Calu3 (cell line): ENCODE data around the gene DLGAP4. TPM values are rescaled to one million over a fixed set of nuclear protein-coding genes. Genes with fewer than 3 reads are reported as not detected.

ENCODE experiments used
- BruUV-seq: library from RNA; stranded (reverse); fragments of 400-500 nt; replicated peaks from 2 replicates; lab custom pipeline; 2021; lab: Mats Ljungman, UMichigan
- CTCF ChIA-PET: fragments of 300-600 bp; sonication (Branson Sonifier 250); formaldehyde crosslinking; loops from one replicate; lab custom pipeline; 2022; ENCODE audit warnings: antibody characterized with exemption; lab: Charles Lee
- DNase-seq: peaks from one replicate; pipeline ENCODE4 v3.0.0; 2022
- H3K27ac Mint-ChIP-seq: one replicate; pipeline ENCODE4 v1.8.0; 2022; ENCODE audit warnings: mixed read lengths; ENCODE audit not compliant: unreplicated experiment
- H3K27me3 Mint-ChIP-seq: one replicate; pipeline ENCODE4 v1.8.0; 2022; ENCODE audit warnings: mixed read lengths; ENCODE audit not compliant: unreplicated experiment
- H3K36me3 Mint-ChIP-seq: one replicate; pipeline ENCODE4 v1.8.0; 2022; ENCODE audit warnings: mild to moderate bottlenecking, moderate library complexity, mixed read lengths; ENCODE audit not compliant: insufficient read depth, unreplicated experiment
- H3K4me1 Mint-ChIP-seq: one replicate; pipeline ENCODE4 v1.8.0; 2022; ENCODE audit warnings: mild to moderate bottlenecking, low read depth, mixed read lengths; ENCODE audit not compliant: unreplicated experiment
- H3K4me3 Mint-ChIP-seq: one replicate; pipeline ENCODE4 v1.8.0; 2022; ENCODE audit warnings: mild to moderate bottlenecking, low read depth, moderate library complexity, mixed read lengths; ENCODE audit not compliant: unreplicated experiment
- H3K9me3 Mint-ChIP-seq: one replicate; pipeline ENCODE4 v1.8.0; 2022; ENCODE audit warnings: low read depth, mixed read lengths; ENCODE audit not compliant: unreplicated experiment
- intact Hi-C: fragments of 100-400 bp; cut with micrococcal nuclease; formaldehyde crosslinking; loops from one replicate; pipeline ENCODE4 v1.10.0; 2022; ENCODE audit not compliant: unreplicated experiment
- total RNA-seq: library from RNA; stranded (reverse); gene quantifications from 2 replicates; pipeline ENCODE4 v1.2.3, GENCODE V29; 2022
- TF ChIP-seq, protein P1 (sequence below): fragments of 200-600 bp; IDR thresholded peaks from one replicate; pipeline ENCODE4 v1.8.0; 2022; ENCODE audit warnings: antibody characterized with exemption; ENCODE audit not compliant: unreplicated experiment

DLGAP4 gene
- total RNA-seq, 1 experiment from 2014 or later, result 66.4 TPM

DNA sequence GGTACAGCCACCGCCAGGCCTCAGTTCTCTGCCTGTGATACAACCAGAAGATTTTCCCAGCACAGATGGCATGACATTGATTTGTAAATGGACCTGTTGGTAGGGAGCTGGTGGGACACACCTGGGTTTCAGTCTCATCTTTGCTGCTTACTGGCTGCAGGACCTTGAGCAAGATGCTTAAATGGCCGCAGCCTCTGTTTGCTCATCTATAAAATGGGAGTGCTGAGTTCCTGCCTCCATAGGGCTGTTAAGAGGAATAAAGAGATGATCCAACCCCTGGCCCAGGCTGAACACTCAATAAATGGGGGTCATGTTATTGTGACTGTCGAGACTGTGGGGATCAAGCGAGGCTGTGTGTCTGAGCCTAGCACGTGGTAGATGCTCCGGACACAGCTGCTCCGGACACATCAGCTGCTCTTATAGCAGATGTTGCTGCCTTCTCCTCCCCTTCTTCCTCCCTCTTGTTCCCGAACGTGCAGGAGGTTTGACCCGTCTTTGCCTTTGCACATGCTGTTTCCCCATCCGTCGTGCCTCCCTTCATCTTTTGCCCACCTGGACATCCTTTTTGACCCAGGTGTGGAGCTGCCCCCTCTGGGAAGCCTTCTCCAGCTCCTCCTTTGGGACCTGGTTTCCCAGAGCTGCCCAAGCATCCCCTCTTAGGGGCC lies 29.2 kb downstream of the DLGAP4 start:
- BruUV-seq, result no TSS peak
- TF ChIP-seq, protein P1, sequence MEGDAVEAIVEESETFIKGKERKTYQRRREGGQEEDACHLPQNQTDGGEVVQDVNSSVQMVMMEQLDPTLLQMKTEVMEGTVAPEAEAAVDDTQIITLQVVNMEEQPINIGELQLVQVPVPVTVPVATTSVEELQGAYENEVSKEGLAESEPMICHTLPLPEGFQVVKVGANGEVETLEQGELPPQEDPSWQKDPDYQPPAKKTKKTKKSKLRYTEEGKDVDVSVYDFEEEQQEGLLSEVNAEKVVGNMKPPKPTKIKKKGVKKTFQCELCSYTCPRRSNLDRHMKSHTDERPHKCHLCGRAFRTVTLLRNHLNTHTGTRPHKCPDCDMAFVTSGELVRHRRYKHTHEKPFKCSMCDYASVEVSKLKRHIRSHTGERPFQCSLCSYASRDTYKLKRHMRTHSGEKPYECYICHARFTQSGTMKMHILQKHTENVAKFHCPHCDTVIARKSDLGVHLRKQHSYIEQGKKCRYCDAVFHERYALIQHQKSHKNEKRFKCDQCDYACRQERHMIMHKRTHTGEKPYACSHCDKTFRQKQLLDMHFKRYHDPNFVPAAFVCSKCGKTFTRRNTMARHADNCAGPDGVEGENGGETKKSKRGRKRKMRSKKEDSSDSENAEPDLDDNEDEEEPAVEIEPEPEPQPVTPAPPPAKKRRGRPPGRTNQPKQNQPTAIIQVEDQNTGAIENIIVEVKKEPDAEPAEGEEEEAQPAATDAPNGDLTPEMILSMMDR, result no peak
- intact Hi-C loops, result no loop called here
- no peak overlapping the region for H3K27ac Mint-ChIP-seq
- peaks cover 4% of the 10 kb centered on the region for H3K36me3 Mint-ChIP-seq
- peaks cover 95% of the 10 kb centered on the region for H3K27me3 Mint-ChIP-seq
- H3K4me3 Mint-ChIP-seq, result no peak overlapping the region
- CTCF ChIA-PET, result no interaction called here
- no peaks in the 10 kb centered on the region for H3K4me1 Mint-ChIP-seq
- H3K9me3 Mint-ChIP-seq, result no peaks in the 10 kb centered on the region
- DNase-seq, result no peak

DNA sequence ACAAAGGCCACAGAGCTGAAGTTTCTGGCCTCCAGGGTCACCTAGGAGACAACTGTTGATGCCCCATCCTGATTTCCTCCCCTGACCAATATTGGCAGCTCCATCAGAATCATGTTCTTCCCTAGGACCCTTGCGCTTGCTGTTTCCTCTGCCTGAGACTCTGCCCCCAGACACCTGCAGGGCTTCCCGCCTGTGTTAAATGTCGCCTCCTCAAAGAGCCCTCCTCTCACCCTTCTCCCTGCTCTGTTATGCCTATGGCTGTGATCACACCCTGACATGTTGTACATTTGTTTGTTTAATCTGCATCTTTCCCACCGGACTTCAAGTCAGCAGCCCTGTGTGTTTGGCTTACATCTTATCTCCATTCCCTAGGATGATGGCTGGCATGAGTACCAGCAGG lies 30.1 kb downstream of the DLGAP4 start:
- no peaks in the 10 kb centered on the region for H3K9me3 Mint-ChIP-seq
- H3K4me1 Mint-ChIP-seq, result no peaks in the 10 kb centered on the region
- intact Hi-C loops, result no loop called here
- BruUV-seq, result no TSS peak
- H3K27me3 Mint-ChIP-seq, result peaks cover 100% of the 10 kb centered on the region
- no peak overlapping the region for H3K4me3 Mint-ChIP-seq
- DNase-seq, result no peak
- TF ChIP-seq, protein P1, result no peak
- peaks cover 4% of the 10 kb centered on the region for H3K36me3 Mint-ChIP-seq
- CTCF ChIA-PET, result no interaction called here
- no peak overlapping the region for H3K27ac Mint-ChIP-seq

DNA sequence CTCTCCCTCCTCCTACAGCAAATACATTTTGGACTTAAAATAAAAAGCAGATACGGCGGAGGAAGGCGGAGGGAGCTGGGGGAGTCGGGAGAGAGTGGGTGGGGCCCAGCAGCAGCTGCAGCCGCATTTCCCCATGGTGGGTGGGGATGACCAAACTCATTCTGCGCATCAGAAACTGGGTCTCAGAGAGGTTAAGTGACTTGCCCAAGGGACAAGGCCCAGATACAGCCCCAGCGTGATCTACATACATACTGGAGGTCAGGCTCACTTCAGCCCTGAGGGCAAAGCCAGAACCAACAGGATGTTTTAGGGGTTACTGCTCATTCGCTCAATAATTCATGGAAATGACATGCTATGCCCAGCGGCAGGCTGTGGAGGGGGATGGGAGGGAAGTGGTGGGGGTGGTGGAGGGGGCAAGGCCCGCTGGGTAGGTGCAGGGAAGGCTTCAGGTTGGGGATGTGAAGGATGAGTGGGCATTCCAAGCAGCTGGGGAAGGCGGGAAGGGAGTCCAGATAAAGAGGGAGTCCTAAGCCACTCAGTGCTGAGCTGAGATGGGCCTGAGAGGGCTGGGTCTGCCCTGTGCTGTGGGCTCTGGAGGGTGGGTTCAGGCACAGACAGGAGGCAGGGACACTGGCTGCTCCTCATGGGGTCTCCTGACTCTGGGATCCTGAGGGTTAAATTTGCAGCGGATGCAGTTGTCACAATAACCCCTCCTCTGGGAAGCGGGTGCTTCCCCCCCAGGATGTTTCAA lies 31.0 kb downstream of the DLGAP4 start:
- BruUV-seq, result no TSS peak
- TF ChIP-seq, protein P1, result no peak
- DNase-seq, result no peak
- no peaks in the 10 kb centered on the region for H3K4me1 Mint-ChIP-seq
- peaks cover 4% of the 10 kb centered on the region for H3K36me3 Mint-ChIP-seq
- intact Hi-C loops, result no loop called here
- H3K4me3 Mint-ChIP-seq, result no peak overlapping the region
- H3K27me3 Mint-ChIP-seq, result peaks cover 100% of the 10 kb centered on the region
- no peak overlapping the region for H3K27ac Mint-ChIP-seq
- CTCF ChIA-PET, result no interaction called here
- H3K9me3 Mint-ChIP-seq, result no peaks in the 10 kb centered on the region

DNA sequence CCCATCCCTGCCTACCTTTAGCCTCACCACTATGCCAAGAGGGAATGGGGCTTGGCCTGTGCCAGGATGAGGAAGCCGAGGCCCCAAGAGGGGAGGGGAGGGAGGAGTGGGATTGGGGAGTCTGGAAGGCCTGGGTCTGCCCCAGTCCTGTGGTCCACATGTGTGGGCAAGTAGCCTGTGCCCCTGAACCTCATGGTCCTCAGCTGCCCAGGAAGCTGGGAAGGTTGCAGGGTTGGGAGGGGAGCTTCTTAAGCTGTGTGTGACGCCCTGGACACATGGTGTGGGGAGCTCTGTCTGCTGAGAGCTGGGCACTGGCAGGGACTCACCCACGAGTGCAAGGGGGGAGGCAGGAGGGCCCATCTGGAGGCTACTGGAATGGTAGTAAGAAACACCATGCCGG lies 31.7 kb downstream of the DLGAP4 start:
- CTCF ChIA-PET, result no interaction called here
- no peaks in the 10 kb centered on the region for H3K4me1 Mint-ChIP-seq
- no peak overlapping the region for H3K4me3 Mint-ChIP-seq
- DNase-seq, result no peak
- peaks cover 100% of the 10 kb centered on the region for H3K27me3 Mint-ChIP-seq
- TF ChIP-seq, protein P1, result no peak
- H3K36me3 Mint-ChIP-seq, result peaks cover 4% of the 10 kb centered on the region
- H3K9me3 Mint-ChIP-seq, result no peaks in the 10 kb centered on the region
- no TSS peak for BruUV-seq
- no peak overlapping the region for H3K27ac Mint-ChIP-seq
- intact Hi-C loops, result no loop called here
